ENCODE data around the gene PLXNA4. TPM values are rescaled to one million over a fixed set of nuclear protein-coding genes. Genes with fewer than 3 reads are reported as not detected.

The PLXNA4 gene
- polyA plus RNA-seq, 1 donor (not counting 4 experiments of a cell fraction or from before 2014, with no cell fraction given) = 0.01 TPM

DNA sequence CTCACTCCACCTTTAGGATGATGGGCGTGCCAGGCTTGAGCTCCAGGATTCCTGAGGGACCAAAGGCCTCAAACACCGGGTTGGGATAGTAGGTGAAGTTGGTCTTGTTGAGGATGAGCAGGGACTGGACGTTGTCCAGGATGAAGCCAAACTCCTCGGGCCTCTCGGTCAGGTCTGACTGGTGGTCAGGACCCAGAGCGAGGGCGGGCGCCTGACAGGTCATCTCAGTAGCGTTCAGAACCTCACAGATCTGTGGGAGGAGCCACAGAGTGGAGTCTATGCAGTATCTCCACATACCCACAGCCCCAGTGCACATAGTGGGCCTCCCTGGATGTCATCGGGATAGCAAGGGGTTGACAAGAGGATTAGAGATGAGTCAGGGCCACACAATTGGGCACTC lies 394.9 kb downstream of the PLXNA4 start:
- no peak overlapping the region for H3K27ac ChIP-seq (ENCODE audit: control insufficient read depth, insufficient read depth, low read length)
- H3K27me3 ChIP-seq (ENCODE audit: control insufficient read depth, extremely low read depth, insufficient read depth, low read length) = no peaks in the 10 kb centered on the region
- H3K36me3 ChIP-seq (ENCODE audit: control insufficient read depth in 2 of 2, extremely low read depth in 1 of 2, insufficient read depth in 2 of 2, low read length in 2 of 2) = no peaks in the 10 kb centered on the region
- no peak overlapping the region for H3K4me3 ChIP-seq (ENCODE audit: control insufficient read depth in 2 of 3, extremely low read depth in 1 of 3, insufficient read depth in 2 of 3, low read depth in 1 of 3, low read length in 3 of 3)
- no peaks in the 10 kb centered on the region for H3K79me2 ChIP-seq (ENCODE audit: control insufficient read depth, insufficient read depth, low read length)
- H2AFZ ChIP-seq (ENCODE audit: control insufficient read depth, low read length) = no peak overlapping the region
- DNase-seq (ENCODE audit: low read depth, low spot score) (no peak), FAIRE-seq (no peak)
- H3K9ac ChIP-seq (ENCODE audit: control insufficient read depth, extremely low read depth, insufficient read depth, low read length) = no peak overlapping the region
- dilution Hi-C loops (cut with MboI; ENCODE audit: extremely low pct_ligation_motif_present, low sequenced_read_pairs) = no loop called here
- H3K9me3 ChIP-seq (ENCODE audit: control insufficient read depth, low read depth, low read length) = no peaks in the 10 kb centered on the region
- no peak overlapping the region for H3K4me2 ChIP-seq (ENCODE audit: control insufficient read depth, extremely low read depth, insufficient read depth, low read depth, low read length)
- H4K20me1 ChIP-seq (ENCODE audit: control insufficient read depth, extremely low read depth, insufficient read depth, low read length) = no peaks in the 10 kb centered on the region
- peaks cover 8% of the 10 kb centered on the region for H3K4me1 ChIP-seq (ENCODE audit: control insufficient read depth, extremely low read depth, insufficient read depth, low read length)
- TF ChIP-seq EZH2 (IDR thresholded peaks at IDR 0.05; ENCODE audit: low read length) = no peak
- TF ChIP-seq, protein P1, sequence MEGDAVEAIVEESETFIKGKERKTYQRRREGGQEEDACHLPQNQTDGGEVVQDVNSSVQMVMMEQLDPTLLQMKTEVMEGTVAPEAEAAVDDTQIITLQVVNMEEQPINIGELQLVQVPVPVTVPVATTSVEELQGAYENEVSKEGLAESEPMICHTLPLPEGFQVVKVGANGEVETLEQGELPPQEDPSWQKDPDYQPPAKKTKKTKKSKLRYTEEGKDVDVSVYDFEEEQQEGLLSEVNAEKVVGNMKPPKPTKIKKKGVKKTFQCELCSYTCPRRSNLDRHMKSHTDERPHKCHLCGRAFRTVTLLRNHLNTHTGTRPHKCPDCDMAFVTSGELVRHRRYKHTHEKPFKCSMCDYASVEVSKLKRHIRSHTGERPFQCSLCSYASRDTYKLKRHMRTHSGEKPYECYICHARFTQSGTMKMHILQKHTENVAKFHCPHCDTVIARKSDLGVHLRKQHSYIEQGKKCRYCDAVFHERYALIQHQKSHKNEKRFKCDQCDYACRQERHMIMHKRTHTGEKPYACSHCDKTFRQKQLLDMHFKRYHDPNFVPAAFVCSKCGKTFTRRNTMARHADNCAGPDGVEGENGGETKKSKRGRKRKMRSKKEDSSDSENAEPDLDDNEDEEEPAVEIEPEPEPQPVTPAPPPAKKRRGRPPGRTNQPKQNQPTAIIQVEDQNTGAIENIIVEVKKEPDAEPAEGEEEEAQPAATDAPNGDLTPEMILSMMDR (optimal IDR thresholded peaks at IDR 0.05 in 1 of 3, IDR thresholded peaks at IDR 0.05 in 1 of 3, conservative IDR thresholded peaks at IDR 0.05 in 1 of 3; ENCODE audit: extremely low read depth in 1 of 3, insufficient read depth in 2 of 3, low read length in 3 of 3) = no peak
- no peaks in the 10 kb centered on the region for H3K9me1 ChIP-seq (ENCODE audit: control insufficient read depth, extremely low read depth, insufficient read depth, low read length)

DNA sequence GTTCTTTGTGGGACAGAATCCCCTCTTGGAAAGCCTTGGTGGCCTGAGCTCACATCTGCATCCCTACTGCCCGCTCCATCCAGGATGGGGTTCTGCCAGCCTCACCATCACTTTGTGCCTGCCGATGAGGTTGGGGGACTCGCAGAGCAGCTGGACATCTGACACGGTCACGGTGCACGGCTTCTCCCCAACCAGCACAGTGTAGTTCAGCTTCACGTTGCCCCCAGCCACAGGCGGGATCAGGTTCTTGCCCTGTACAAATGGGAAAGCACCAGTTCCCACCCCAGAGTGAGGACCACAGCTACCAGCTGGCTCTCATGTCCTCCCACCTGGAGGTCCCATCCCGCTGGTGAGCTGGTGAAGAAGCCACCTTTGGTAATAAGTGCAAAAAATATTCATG lies 395.8 kb downstream of the PLXNA4 start:
- Histone ChIP-seq H3K27ac (ENCODE audit: control insufficient read depth, insufficient read depth, low read length) (no peak overlapping the region), H3K4me3 (ENCODE audit: control insufficient read depth in 2 of 3, extremely low read depth in 1 of 3, insufficient read depth in 2 of 3, low read depth in 1 of 3, low read length in 3 of 3) (no peak overlapping the region), H3K9me3 (ENCODE audit: control insufficient read depth, low read depth, low read length) (no peaks in the 10 kb centered on the region), H3K27me3 (ENCODE audit: control insufficient read depth, extremely low read depth, insufficient read depth, low read length) (no peaks in the 10 kb centered on the region), H3K4me2 (ENCODE audit: control insufficient read depth, extremely low read depth, insufficient read depth, low read depth, low read length) (no peak overlapping the region), H4K20me1 (ENCODE audit: control insufficient read depth, extremely low read depth, insufficient read depth, low read length) (no peaks in the 10 kb centered on the region), H3K79me2 (ENCODE audit: control insufficient read depth, insufficient read depth, low read length) (no peaks in the 10 kb centered on the region), H2AFZ (ENCODE audit: control insufficient read depth, low read length) (no peak overlapping the region), H3K9ac (ENCODE audit: control insufficient read depth, extremely low read depth, insufficient read depth, low read length) (no peak overlapping the region), H3K9me1 (ENCODE audit: control insufficient read depth, extremely low read depth, insufficient read depth, low read length) (no peaks in the 10 kb centered on the region), H3K36me3 (ENCODE audit: control insufficient read depth in 2 of 2, extremely low read depth in 1 of 2, insufficient read depth in 2 of 2, low read length in 2 of 2) (no peaks in the 10 kb centered on the region), H3K4me1 (ENCODE audit: control insufficient read depth, extremely low read depth, insufficient read depth, low read length) (peaks cover 8% of the 10 kb centered on the region)
- dilution Hi-C loops (cut with MboI; ENCODE audit: extremely low pct_ligation_motif_present, low sequenced_read_pairs) = no loop called here
- TF ChIP-seq EZH2 (IDR thresholded peaks at IDR 0.05; ENCODE audit: low read length) = no peak
- TF ChIP-seq, protein P1 (optimal IDR thresholded peaks at IDR 0.05 in 1 of 3, IDR thresholded peaks at IDR 0.05 in 1 of 3, conservative IDR thresholded peaks at IDR 0.05 in 1 of 3; ENCODE audit: extremely low read depth in 1 of 3, insufficient read depth in 2 of 3, low read length in 3 of 3) = no peak
- FAIRE-seq (no peak), DNase-seq (ENCODE audit: low read depth, low spot score) (no peak)

All from keratinocyte (primary cell).